Common myeloid progenitor, CD34-positive (primary cell): ENCODE results near the gene SULT2B1.
"Not testable (repeated sequence)": the region's sequence is repeated elsewhere in the genome, so short reads cannot be mapped to it uniquely, and the experiment has no call there.

ENCODE experiments used
- CTCF ChIA-PET: fragments of 350-600 bp; sonication (Branson Sonifier 250); formaldehyde crosslinking; loops from one replicate; lab custom pipeline; 2021; ENCODE audit warnings: antibody characterized with exemption; lab: Charles Lee
- POLR2A ChIA-PET: fragments of 350-600 bp; sonication (Branson Sonifier 250); formaldehyde crosslinking; loops from one replicate; lab custom pipeline; 2021; ENCODE audit warnings: antibody characterized with exemption; lab: Charles Lee
- DNase-seq, 3 donors: peaks; one replicate each; pipeline versions ENCODE4 v3.0.0 to v3.0.0-alpha.2; 2013
- H3K27ac ChIP-seq, 2 experiments: 1 replicate in 1 of 2; 2 replicates in 1 of 2; pipeline ENCODE4 v1.7.0; 2013; ENCODE audit warnings: inconsistent platforms in 2 of 2, low read length in 2 of 2, mild to moderate bottlenecking in 2 of 2, low read depth in 1 of 2, moderate library complexity in 1 of 2; ENCODE audit not compliant: severe bottlenecking in 2 of 2, insufficient read depth in 1 of 2, poor library complexity in 1 of 2
- H3K27me3 ChIP-seq, 5 experiments: replicated peaks in 2 of 5; 1 replicate in 3 of 5; 2 replicates in 2 of 5; pipeline versions ENCODE4 v1.6.1 to v1.7.0; 2013; ENCODE audit warnings: low read length in 4 of 5, mild to moderate bottlenecking in 2 of 5, moderate library complexity in 2 of 5, inconsistent platforms in 1 of 5; ENCODE audit not compliant: insufficient read depth in 5 of 5, control insufficient read depth in 4 of 5
- H3K36me3 ChIP-seq, 4 experiments: 1 replicate in 2 of 4; 2 replicates in 2 of 4; pipeline versions ENCODE4 v1.6.1 to v1.7.0; 2013; ENCODE audit warnings: low read length in 3 of 4, control low read depth in 1 of 4, mild to moderate bottlenecking in 1 of 4; ENCODE audit not compliant: control insufficient read depth in 4 of 4, insufficient read depth in 4 of 4
- H3K4me1 ChIP-seq, 4 experiments: 1 replicate in 3 of 4; 2 replicates in 1 of 4; pipeline versions ENCODE4 v1.6.1 to v1.7.1; 2013; ENCODE audit warnings: low read length in 3 of 4, mild to moderate bottlenecking in 3 of 4, control low read depth in 1 of 4, inconsistent platforms in 1 of 4, moderate library complexity in 1 of 4; ENCODE audit not compliant: control insufficient read depth in 4 of 4, insufficient read depth in 4 of 4; ENCODE audit errors: control extremely low read depth in 1 of 4
- H3K4me3 ChIP-seq, 7 experiments: 1 replicate in 4 of 7; 2 replicates in 3 of 7; pipeline versions ENCODE4 v1.5.1 to v1.7.0; 2013; ENCODE audit warnings: mild to moderate bottlenecking in 7 of 7, low read length in 6 of 7, moderate library complexity in 6 of 7, inconsistent platforms in 2 of 7, low read depth in 2 of 7, control low read depth in 1 of 7; ENCODE audit not compliant: insufficient read depth in 4 of 7, control insufficient read depth in 1 of 7; ENCODE audit errors: extremely low read depth in 1 of 7
- H3K9me3 ChIP-seq, 5 experiments: 1 replicate in 4 of 5; 2 replicates in 1 of 5; pipeline versions ENCODE4 v1.6.1 to v1.7.1; 2013; ENCODE audit warnings: low read length in 4 of 5, mild to moderate bottlenecking in 2 of 5, inconsistent platforms in 1 of 5, low read depth in 1 of 5, moderate library complexity in 1 of 5; ENCODE audit not compliant: control insufficient read depth in 4 of 5, insufficient read depth in 2 of 5; ENCODE audit errors: control extremely low read depth in 1 of 5
- WGBS: methylation state at CpG from one replicate; pipeline ENCODE4 v1.1.5; 2013; ENCODE audit not compliant: insufficient coverage; 5-methylcytosine and 5-hydroxymethylcytosine counted together

The SULT2B1 gene

DNA sequence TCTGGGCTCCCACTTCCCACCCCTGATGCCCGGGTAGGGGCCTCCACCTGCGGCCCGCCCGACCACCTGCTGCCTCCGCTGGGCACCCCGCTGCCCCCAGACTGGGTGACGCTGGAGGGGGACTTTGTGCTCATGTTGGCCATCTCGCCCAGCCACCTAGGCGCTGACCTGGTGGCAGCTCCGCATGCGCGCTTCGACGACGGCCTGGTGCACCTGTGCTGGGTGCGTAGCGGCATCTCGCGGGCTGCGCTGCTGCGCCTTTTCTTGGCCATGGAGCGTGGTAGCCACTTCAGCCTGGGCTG is 77.3 kb downstream of the SULT2B1 start:
- Histone ChIP-seq H3K4me3 (no peak overlapping the region), H3K36me3 (peaks cover 0 to 28% (median 19%) of the 10 kb centered on the region in 4 experiments), H3K27me3 (no peaks in the 10 kb centered on the region), H3K9me3 (no peaks in the 10 kb centered on the region), H3K4me1 (peaks cover 9 to 42% (median 31%) of the 10 kb centered on the region in 4 experiments), H3K27ac (no peak overlapping the region)
- POLR2A ChIA-PET = interaction anchor here (0.6 kb wide), 1 partner anchor 211 kb away, joined by 3 read pairs; no protein-coding TSS in a partner anchor
- WGBS = 97% methylated on average over 22 of the region's 22 CpGs
- DNase-seq = no peak
- CTCF ChIA-PET = interaction anchor here (3.0 kb wide), 1 partner anchor 17 kb away, joined by 13 read pairs; the partner anchor contains the start of gene CA11

- no peak overlapping the region for H3K27ac ChIP-seq
- DNase-seq = peak in 1 of 3 donors; percentile 13
- H3K27me3 ChIP-seq = no peaks in the 10 kb centered on the region
- H3K9me3 ChIP-seq = no peaks in the 10 kb centered on the region
- peaks cover 9 to 40% (median 31%) of the 10 kb centered on the region in 4 experiments for H3K4me1 ChIP-seq
- peaks cover 0 to 28% (median 19%) of the 10 kb centered on the region in 4 experiments for H3K36me3 ChIP-seq
- H3K4me3 ChIP-seq = no peak overlapping the region
- POLR2A ChIA-PET = interaction anchor here (0.6 kb wide), 1 partner anchor 211 kb away, joined by 3 read pairs; no protein-coding TSS in a partner anchor
- 95% methylated on average over 42 of the region's 48 CpGs for WGBS
- CTCF ChIA-PET = interaction anchor here (1.4 to 3.0 kb wide), 3 partner anchors 8 to 46 kb away, joined by 4 to 13 read pairs (median 8); partner anchors contain the start of gene CA11
These were observed 77.8 kb downstream of the SULT2B1 start for GRCh38 chr19:48629599-48630295.

DNA sequence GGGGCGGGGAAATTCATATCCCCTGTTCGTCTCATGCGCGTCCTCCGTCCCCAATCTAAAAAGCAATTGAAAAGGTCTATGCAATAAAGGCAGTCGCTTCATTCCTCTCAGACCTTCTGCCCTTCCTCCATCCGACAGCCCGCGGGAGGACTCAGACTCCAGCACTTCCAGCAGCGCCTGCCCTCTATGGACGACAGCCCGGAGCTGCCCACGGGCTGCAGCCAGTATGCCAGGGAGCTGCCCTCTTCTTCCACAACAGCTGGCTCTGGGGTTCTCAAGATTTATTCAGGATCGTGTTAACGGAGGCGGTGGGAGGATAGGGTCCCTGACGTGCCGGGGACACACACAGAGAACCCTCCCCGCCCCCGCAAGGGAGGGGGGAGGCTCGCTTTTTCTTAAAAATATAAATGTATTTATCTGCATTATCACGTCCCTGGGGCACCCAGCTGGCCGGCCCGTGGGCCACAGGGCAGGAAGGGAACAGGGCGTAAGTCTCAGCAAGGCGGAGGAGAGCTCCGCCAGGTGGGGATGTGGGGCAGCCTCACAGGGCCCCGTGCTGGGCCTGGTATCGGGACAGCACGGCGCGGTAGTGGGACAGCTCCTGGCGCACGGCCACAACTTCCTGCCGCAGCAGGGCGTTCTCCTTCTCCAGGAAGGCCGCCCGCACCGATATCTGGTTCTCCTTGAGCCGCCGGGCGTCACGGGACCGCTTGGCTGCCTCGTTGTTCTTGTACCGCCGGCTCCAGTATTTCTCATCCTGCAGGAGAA is 78.5 kb downstream of the SULT2B1 start:
- POLR2A ChIA-PET = interaction anchor here (1.1 kb wide), 1 partner anchor 11 kb away, joined by 4 read pairs; the partner anchor contains the start of genes RPL18 and SPHK2
- Histone ChIP-seq H3K27ac (peak overlapping the region in 1 of 2 experiments; percentile 17), H3K9me3 (no peaks in the 10 kb centered on the region), H3K4me3 (peak overlapping the region in 3 of 7 experiments; percentile 28 to 52 (median 36)), H3K4me1 (peaks cover 9 to 40% (median 35%) of the 10 kb centered on the region in 4 experiments), H3K27me3 (no peaks in the 10 kb centered on the region), H3K36me3 (peaks cover 0 to 28% (median 19%) of the 10 kb centered on the region in 4 experiments)
- DNase-seq = peak; percentile 44 to 70 (median 59)
- 42% methylated on average over 30 of the region's 47 CpGs for WGBS
- CTCF ChIA-PET = interaction anchor here (1.4 to 3.0 kb wide), 4 partner anchors 9 to 268 kb away, joined by 4 to 13 read pairs (median 6); partner anchors contain the start of gene CA11

DNA sequence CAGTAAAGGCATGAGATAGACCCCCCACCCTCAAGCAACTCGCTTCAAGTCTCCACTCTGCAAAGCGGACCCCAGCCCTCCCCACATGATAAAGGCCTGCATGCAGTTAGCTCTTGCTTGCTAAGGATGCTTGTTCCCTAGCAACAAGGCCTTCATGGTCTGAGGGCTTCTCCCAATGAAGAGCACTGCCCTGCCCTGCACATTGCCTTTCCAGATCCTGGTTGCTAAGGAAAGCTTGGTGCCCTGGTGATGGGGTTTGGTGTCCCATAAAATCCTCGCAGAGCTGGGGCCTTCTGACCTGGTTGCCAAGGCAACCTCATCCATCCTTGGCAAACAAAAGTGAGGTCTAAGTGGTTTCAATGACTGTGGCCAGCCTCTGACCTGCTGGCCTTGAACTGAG is 79.3 kb downstream of the SULT2B1 start:
- peak overlapping the region in 1 of 2 experiments; percentile 17 for H3K27ac ChIP-seq
- 90% methylated on average over 3 of the region's 3 CpGs for WGBS
- H3K27me3 ChIP-seq = no peaks in the 10 kb centered on the region
- peaks cover 0 to 28% (median 16%) of the 10 kb centered on the region in 4 experiments for H3K36me3 ChIP-seq
- DNase-seq = peak in 1 of 3 donors; percentile 52
- H3K9me3 ChIP-seq = no peaks in the 10 kb centered on the region
- H3K4me1 ChIP-seq = peaks cover 9 to 47% (median 41%) of the 10 kb centered on the region in 4 experiments
- CTCF ChIA-PET = interaction anchor here (1.1 to 3.0 kb wide), 4 partner anchors 7 to 268 kb away, joined by 3 to 13 read pairs (median 6); partner anchors contain the start of gene CA11
- POLR2A ChIA-PET = interaction anchor here (1.1 kb wide), 1 partner anchor 12 kb away, joined by 4 read pairs; the partner anchor contains the start of genes RPL18 and SPHK2
- peak overlapping the region in 2 of 7 experiments; percentile 36 to 52 for H3K4me3 ChIP-seq

- H3K27ac ChIP-seq, H3K9me3 ChIP-seq, H3K4me3 ChIP-seq, H3K27me3 ChIP-seq, DNase-seq, POLR2A ChIA-PET: not testable (repeated sequence)
- Histone ChIP-seq H3K4me1 (peaks cover 9 to 58% (median 51%) of the 10 kb centered on the region in 4 experiments), H3K36me3 (peaks cover 0 to 25% (median 14%) of the 10 kb centered on the region in 4 experiments)
- CTCF ChIA-PET = interaction anchor here (1.0 to 1.6 kb wide), 4 partner anchors 8 to 269 kb away, joined by 3 to 6 read pairs (median 4); no protein-coding TSS in a partner anchor
- WGBS = 97% methylated on average over 8 of the region's 11 CpGs
These were observed 80.3 kb downstream of the SULT2B1 start for GRCh38 chr19:48632286-48632685.

GRCh38 chr19:48632692-48633147 is 80.7 kb downstream of the SULT2B1 start:
- H3K36me3 ChIP-seq = peaks cover 0 to 23% (median 14%) of the 10 kb centered on the region in 4 experiments
- H3K4me1 ChIP-seq = peaks cover 9 to 59% (median 51%) of the 10 kb centered on the region in 4 experiments
- H3K9me3 ChIP-seq = no peaks in the 10 kb centered on the region
- ChIA-PET POLR2A (no interaction called here), CTCF (interaction anchor here (1.0 to 1.8 kb wide), 4 partner anchors 8 to 14 kb away, joined by 4 to 10 read pairs (median 6); partner anchors contain the start of genes CA11, RPL18 and SPHK2)
- no peak for DNase-seq
- H3K4me3 ChIP-seq = no peak overlapping the region
- peak overlapping the region in 1 of 2 experiments; percentile 88 for H3K27ac ChIP-seq
- H3K27me3 ChIP-seq = no peaks in the 10 kb centered on the region
